CD4-positive, alpha-beta T cell treated with Interferon alpha-2 for 1 hour (primary cell): ENCODE results near the gene NKAIN4.
"Not testable (repeated sequence)": the region's sequence is repeated elsewhere in the genome, so short reads cannot be mapped to it uniquely, and the experiment has no call there.

Experiments used
- DNase-seq, 2 donors: peaks; one replicate each; pipeline ENCODE4 v3.0.0-alpha.2; 2020 to 2022

Gene NKAIN4

DNA sequence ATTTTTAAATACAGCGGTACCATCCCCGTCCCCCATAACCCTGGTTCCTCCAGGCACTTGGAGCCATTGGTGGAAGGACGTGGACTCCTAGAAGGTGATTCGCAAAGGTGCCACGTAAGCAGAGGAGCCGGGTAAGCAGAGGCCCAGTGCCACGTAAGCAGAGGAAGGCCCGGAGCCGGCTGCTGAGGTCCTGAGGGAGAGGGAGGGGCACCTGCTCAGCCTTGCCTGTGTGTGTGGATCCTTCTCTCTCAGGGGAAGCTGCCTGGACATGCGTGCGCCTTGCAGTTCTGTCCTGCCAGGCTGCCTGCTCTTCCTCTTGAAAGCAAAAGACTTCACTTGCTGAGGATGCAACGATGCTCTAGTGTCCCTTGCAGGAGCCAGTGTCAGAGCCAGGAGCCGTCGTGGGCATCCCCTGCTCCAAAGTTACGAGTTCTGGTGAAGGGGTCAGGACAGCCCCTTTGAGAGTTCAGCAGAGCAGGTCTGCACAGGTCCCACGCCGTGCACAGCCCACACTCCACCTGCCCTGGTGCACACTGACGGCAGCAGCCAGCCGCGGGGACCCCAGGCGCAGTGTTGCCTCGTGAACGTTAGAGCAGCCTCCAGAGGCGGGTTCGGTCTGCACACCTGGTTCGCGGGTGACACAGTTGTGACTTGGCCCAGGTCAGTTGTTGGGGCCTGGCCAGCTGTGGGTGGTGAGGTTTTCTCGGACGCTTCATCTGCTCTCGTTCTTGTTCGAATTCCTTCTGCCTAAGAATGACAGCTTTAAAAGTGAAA is 1.9 kb upstream of the NKAIN4 start:
- no peak for DNase-seq

DNA sequence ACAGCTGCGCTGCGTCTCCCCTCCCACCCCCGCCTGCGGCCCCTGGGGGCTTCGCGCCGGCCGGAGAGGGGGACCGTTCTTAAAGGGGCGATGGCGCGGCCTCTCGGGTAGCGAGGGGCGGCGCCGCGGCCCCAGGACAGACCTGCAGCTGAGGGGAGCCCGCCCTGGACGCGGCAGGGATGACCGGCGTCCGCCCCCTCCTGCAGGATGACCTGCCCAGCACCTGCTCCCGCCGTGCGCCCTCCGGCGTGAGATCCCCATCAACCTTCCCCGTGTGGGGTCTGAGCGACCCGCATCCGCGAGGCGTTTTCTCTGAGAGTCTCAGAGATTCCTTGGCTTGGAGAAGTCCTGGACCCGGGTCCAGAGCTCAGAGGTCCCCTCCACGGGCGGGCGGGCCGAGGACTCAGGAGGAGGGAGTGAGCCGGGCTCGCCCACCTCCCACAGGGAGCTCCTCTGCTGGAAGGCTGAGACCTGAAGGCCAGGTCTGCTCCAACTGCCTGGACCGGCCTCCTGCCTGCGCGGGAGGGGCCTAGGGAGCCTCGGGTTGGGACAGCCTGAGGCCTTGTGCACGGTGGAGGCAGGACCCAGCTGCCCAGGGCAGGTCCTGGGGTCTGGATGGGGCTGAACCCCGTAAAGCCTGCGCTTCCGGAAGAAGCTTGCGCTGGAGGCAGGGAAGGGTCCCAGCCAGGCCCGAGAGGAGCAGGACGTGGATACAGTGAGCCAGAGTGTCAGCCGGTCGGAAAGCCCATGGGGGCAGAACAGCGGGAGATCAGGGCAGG is 532 bp upstream of the NKAIN4 start:
- no peak for DNase-seq

DNA sequence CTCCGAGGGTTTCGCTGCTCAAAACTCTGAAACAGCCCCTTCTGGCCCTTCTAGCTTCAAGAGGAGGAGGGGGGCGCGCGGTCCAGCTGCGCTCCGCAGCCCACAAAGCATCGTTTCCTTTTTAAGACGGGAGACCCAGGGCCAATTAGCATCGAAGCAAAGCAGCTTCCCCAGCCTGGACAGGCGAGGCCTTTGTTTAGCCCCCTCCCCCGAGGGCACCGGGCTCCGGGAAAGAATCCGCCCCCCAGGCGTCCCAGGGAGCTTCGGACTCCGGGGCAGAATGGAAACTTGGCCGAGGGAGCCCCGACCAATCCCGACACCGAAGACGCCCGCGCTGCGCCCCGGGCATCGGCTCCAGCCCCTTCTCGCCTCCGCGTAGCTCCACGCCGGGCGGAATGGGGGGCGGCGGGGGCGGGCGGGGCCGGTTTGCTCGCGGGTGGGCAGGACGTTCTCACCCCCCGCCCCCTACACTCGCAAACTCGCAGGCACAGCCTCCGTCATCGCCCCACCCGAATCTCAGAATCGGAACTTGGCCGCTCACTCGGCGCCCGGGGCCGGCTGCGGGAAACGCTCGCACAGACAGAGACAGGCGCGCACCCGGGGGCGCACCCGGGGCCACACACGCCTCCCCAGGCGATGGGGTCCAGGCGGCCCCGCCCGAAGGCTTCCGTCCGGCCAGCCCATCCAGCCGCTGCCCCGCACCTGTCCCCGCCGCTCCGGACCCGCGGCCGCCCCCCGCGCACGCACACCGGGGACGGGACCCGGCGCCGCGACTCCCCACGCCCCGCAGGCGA is 628 bp downstream of the NKAIN4 start:
- no peak for DNase-seq

DNA sequence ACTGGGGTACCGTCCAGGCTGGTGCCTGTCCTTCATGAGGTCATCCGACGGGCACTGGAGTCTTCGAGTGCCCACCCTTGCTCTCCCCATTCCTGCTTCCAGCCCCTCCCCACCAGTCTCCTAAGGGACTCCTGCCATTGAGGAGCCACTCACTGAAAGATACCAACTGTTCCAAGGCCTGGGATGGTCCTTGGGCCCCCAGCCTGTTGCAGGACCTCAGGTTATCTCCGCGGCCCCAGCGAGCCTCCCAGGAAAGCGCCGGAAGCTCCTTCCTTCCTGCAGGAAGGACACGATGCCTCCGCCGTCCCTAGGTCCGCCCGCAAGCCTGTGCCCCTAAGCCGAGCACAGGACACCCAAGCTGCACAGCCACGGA is 1.2 kb downstream of the NKAIN4 start:
- DNase-seq, result no peak

DNA sequence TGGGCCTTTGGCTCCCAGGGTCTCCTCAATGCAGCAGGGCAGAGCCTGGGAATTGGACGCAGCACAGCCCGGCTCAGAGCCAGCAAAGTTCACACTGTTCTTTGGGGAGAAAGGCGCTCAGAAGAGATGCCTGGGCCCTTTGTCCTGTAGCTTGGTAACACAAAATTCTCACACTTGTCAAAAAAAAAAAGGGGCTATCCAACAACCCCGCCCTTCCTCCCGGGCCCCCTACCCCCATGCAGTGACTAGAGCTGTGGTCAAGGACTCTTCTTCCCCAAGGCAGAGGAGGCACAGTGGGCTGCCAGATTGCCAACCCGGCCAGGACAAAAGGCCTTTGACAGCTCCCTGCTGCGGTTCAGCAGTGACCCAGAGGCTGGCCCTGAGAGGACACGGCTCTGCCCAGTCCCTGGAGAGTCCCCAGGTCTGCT is 2.0 kb downstream of the NKAIN4 start:
- DNase-seq, result no peak

DNA sequence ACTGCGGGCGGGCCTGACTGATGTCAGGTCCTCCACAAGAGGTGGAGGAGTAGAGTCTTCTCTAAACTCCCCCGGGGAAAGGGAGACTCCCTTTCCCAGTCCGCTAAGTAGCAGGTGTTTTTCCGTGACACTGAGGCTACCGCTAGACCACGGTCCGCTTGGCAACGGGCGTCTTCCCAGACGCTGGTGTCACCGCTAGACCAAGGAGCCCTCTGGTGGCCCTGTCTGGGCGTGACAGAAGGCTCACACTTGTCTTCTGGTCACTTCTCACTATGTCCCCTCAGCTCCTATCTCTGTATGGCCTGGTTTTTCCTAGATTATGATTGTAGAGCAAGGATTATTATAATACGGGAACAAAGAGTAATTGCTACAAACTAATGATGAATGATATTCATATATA is 2.9 kb downstream of the NKAIN4 start:
- not testable (repeated sequence) for DNase-seq

DNA sequence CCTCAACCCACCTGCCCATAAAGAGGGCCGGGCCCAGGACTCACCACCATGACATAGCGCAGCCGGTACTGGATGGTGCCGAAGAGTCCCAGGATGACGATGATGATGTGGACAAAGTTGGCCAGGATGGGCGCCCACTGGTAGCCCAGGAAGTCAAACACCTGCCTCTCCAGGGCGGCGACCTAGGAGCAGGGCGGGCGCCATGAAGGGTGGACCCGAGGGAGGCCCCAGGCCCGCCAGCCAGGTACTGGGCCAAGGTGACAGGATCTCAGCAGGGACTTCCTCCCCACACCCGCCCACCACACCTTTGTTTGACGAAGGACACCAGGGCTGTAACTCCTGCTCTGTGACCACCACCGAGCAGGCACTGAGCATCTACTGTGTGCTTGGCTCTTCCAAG is 4.4 kb downstream of the NKAIN4 start:
- DNase-seq, result no peak

DNA sequence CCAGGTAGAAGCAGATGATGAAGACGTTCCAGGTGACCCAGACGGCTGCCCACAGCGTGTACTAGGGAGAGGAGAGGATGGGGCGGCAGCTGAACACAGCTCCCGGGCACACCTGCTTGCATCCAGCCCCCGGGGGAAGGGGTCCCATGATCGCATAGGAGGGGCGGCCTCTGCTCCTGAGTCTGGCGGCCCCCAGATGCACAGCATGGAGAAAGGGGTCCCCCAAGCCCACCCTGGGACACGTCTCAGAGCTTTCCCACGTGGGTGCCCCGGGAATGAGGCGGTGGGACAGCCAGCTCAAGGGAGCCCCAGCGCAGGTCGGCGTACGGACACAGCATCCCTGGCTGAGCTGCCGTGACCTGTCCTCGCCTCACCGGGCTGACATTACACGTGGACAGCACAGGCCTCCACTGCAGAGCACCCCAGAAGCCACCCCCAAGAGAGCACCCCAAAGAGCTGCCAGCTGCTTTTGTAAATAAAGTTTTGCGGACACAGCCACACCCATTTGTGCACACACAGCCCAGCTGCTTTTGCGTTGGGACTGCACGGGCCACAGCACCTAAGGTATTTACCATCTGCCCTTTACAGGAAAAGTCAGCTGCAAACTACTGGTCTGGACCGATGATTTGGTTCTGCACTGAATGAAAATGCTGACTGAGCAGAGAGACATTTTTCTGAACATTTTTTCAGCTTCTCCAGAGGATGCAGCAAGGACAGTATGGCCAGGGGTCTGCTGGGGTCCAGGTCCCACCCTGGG is 5.2 kb downstream of the NKAIN4 start:
- DNase-seq, result no peak

DNA sequence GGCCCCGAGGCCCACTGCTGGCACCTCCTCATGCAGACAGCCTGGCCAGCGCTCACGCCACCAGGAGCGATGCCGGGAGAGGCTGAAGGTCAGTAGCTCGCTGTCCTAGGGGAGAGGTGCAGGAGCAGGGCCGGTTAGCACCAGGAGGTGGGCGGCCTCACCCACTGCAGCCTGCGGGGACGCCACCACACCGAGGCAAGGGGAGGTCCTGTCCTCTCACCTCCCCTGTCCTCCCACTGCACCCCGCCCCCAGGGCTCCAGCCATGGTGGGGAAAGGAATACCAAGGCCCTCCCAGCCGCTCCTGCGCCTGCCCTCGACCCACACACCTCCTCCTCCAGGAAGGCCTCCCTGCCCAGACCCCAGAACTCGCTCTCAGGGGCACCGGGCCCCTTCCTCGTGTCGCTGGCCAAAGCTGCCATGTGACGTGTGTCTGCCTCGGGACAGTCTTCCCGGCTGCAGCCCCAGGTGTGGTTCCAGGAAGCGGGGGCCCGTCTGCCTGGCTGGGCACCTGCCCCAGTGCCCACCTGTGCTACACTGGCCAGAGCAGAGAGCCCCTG is 6.5 kb downstream of the NKAIN4 start:
- DNase-seq, result no peak

DNA sequence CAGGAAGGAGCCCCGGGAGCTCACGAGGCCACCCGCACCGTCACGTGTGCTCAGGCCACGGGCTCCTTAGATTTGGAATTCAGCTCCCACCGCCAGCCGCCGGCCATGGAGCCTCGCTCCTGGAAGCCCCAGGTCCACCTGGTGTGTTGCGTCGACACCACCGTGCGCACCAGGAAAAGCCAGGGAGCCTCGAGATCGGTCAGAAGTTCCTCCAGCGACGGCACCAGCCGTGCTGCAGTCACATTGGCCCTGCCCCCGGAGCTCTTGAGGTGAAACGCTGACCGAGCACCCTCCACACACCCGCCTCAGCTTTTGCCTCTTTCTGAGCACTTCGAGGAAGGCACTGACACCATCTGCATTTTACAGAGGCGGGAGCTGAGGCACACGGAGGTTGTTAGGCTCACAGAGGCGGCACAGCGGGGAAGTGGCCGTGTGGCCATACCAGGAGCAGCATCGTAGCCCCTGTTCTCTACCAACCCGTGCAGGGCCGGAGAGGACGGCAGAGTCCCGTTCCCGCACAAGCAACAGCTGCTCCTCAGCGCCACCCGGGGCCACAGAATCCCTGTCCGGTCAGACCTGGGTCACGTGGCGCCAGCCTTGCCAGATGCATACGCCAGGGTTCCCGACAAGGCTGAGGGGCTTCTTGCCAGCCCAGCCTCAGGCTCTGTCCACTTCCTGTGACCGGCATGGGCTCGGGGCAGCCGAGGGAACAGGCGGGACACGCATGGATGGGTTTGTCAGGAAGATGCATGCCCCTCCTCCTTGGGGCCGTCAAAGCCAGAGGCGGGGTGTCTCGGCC is 7.6 kb downstream of the NKAIN4 start:
- no peak for DNase-seq

DNA sequence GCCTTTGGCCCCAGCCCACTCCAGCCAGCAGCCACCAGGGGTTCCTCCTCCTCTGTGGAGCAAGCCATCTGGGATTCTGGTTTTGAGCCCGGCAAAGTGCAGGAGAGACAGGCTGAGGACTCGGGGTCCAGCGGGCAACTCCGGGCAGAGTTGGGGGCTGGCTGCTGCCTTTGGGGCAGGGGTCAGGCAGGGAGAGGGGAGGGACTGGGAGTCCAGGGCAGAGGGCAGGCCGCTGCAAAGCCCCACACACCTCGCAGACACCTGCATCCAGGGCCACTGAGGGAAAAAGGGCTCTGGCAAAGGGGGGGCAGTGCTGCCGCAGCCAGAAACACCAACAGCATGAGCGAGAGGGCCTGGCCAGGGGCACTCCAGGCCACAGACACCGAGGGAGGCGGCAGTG is 9.8 kb downstream of the NKAIN4 start:
- no peak for DNase-seq

DNA sequence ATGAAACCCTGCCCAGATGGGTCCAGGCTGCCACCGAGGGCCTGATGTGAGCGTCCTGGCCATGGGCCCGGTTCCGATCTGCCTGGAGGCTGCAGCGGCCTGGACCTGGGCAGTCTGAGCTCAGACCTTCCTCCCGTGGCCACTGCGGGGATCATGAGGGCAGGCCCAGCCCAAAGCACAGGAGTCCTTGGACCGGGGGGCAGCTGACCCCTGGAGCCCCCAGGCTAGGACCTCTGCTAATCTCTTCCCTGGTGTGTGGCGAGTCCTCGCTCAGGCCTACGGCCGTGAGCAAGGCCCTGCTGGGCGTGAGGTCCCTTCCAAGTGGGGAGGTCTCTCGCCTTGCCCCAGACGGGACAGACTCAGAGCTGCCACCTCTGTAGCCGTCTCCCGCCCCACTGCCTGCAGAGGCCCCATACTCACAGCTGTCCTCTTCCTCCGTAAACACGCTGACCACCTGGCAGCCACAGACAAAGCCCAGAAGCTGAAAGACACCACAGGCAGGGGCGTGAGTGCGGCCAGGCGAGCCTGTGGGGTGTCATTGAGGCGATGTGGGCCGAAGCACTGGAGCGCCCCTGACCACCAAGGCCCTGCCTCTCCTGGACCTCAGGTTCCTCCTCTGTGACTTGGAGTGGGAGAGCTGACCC is 10.5 kb downstream of the NKAIN4 start:
- no peak for DNase-seq

DNA sequence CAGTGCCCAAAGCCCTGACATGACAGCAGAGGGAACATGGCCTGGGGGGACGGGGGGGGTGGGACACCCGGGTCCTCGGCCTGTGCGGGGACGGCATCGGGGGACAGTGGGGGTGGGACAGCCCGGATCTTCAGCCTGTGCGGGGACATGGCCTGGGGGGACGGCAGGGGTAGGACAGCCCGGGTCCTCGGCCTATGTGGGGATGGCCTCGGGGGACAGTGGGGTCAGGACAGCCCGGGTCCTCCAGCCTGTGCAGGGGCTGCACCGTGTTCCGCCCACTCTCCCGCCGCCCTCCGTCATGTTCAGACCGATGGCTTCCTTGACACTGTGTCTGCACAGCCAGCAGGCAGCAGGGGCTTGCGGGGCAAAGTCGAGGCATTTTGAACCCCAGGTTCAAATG is 11.5 kb downstream of the NKAIN4 start:
- no peak for DNase-seq

DNA sequence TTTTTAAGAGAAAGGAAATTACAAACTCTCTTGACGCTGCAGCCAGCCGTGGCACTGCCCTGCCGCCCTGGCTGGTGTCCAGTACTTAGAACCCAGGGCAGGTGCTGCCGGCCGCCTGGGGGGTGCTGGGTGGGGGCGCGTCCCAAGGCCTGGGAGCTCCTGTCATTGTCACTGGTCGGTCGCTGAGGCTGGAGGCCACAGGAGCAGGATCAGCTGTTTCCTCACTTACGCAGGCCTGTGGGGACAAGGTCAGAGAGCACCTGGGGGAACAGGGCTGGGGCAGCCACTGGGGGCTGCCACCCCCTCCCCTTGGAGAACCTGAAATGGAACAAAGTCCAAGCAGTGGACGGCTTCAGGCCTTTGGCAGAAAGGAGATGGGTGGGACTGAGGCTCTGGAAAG is 13.0 kb downstream of the NKAIN4 start:
- DNase-seq, result no peak

DNA sequence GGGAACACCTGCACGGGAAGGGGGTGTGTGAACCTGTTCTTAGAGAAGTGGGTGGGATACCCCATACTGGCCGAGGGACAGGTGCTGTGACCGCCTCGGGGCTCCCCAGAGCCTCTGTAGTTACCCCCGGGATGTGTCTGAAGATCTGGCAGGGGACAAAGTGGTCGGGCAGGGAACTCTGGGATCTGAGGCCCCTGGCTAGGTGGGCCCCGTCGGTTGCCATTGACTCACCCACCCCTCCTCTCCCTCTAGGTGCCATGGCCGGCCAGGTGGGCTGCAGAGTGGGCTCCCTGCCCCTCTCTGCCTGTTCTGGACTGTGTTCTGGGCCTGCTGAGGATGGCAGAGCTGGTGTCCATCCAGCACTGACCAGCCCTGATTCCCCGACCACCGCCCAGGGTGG is 14.3 kb downstream of the NKAIN4 start:
- DNase-seq, result no peak

DNA sequence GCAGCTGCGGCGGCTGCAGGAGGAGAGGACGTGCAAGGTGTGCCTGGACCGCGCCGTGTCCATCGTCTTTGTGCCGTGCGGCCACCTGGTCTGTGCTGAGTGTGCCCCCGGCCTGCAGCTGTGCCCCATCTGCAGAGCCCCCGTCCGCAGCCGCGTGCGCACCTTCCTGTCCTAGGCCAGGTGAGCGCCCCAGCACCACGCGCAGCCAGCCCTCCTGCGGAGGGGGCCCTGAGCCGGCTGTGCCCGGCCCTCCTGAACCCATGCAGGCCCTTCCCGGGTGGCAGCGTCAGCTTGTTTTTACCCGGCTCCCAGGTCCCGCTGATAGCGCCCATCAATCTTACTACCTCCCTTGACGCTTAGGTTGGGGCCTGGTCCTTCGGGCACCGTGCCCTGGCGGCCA is 14.8 kb downstream of the NKAIN4 start:
- DNase-seq, result no peak

DNA sequence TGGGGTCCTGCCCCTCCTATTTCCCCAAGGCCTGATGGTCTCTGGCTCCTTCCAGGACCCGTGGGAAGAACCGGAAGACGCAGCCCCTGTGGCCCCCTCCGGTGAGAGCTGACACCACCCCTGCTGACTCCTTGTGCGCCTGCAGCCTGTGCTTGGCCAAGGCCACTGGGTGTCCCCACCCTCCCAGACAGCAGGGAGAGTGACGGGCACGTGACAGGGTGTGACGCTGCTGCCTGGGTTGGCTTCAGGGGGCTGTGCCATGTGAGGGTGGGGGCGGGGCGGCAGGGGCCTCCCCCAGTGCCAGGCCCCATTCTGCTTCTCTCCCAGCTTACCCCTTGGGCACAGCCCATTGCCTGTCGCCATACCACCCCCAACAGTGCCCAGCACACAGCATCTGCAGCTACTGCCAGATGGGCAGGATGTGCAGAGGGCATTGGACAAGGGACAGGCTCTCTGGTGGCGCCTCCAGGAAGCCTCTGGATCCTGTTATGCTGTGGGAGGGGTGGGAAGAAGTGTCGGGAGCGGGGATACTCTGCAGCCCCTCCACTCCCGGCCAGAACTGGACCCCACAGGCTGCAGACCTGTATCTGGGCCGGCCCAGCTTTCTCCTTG is 15.6 kb downstream of the NKAIN4 start:
- no peak for DNase-seq

DNA sequence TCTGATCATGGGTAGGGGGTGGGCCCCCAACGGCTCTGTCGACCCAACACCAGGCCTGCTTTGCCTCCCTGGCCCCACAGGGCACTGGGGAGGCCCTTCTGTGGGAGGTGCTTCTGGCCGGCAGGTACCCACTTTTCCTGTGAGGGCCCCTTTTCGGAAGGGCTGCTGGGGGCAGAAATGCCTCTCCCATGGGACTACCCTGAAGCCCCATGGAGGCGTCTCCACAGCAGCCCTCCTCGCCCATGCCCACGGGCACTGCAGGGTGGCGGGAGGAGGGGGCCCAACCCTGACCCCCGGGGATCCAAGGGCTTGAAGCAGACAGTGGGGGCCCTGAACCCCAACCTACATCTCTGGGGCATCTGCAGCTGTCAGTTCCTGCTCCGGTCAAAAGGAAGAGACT is 16.2 kb downstream of the NKAIN4 start:
- DNase-seq, result no peak

DNA sequence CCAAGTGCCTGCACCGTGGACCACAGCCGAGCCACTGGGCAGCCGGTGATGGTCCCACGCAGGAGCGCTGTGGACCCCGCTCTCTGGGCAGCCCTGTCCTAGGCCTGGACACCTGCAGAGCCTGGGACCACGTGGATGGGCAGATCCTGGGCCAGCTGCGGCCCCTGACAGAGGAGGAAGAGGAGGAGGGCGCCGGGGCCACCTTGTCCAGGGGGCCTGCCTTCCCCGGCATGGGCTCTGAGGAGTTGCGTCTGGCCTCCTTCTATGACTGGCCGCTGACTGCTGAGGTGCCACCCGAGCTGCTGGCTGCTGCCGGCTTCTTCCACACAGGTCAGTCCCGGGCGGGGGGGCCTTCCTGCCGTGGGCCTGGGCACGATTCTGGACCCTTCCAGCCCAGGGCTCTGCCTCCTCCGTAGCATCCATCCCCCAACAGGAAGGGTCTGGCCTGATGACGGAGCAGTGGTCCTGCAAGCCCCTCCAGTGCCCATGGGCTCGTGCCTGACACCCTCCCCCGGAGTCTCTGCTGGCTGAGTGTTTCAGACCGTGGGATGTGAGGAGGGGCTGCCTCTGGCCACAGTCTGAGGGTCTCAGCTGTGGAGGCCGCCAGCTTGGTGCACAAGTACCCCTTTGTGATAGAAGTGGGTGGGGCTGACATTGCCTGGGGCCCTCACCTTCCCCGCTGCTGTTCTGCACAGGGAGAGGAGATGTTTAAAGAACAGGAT is 18.0 kb downstream of the NKAIN4 start:
- no peak for DNase-seq

DNA sequence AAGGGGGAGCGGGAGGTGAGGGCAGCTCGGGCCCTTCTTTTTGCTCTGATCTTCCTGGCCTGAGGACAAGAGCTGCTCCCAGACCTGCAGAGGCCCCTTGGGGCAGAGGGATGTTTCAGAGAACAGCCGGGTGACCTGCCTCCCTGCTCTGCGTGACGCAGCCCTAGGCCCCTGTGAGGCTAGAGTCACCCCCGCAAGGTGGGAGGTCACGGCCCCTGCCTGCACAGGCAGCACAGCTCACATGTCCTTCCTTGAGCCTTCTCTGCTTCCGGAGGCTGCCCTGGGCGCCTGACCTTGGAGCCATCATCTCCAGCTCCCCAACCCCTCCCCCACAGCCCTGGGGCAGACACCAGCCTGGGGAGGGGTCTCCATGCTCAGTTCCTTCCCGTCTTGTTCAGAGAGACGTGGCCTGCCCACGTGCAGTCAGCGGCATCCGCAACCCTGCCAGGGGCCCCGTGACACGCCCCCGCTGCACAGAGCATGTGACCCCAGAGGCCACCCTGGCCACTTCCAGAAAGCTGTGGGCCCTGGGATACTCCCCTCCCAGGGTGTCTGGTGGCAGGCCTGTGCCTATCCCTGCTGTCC is 18.8 kb downstream of the NKAIN4 start, which contains the start of gene BIRC7:
TSS of gene BIRC7 (plus strand) at position 507 of the 585 bp plus-strand sequence. CDS start 192 bp downstream, outside the sequence.
- no peak for DNase-seq
